ENCODE data around the gene NEDD9.

NEDD9 gene

GRCh38 chr6:11193434-11193833, 39.0 kb downstream of the NEDD9 start:
- no peak overlapping the region for H3K27ac ChIP-seq (ENCODE audit: low read length)
- H3K36me3 ChIP-seq (ENCODE audit: control insufficient read depth, low read depth, low read length), result peaks cover 2% of the 10 kb centered on the region
- no peak overlapping the region for H3K4me3 ChIP-seq (ENCODE audit: low read length)
- no peaks in the 10 kb centered on the region for H3K9me3 ChIP-seq (ENCODE audit: control insufficient read depth, low read depth, low read length)
- H3K27me3 ChIP-seq (ENCODE audit: control insufficient read depth, insufficient read depth, low read length), result no peaks in the 10 kb centered on the region
- H3K4me1 ChIP-seq (ENCODE audit: control insufficient read depth, low read depth, low read length), result peaks cover 39% of the 10 kb centered on the region
- no peak overlapping the region for H3K9ac ChIP-seq (ENCODE audit: low read length)

GRCh38 chr6:11192167-11192566, 40.3 kb downstream of the NEDD9 start:
- Histone ChIP-seq H3K27me3 (ENCODE audit: control insufficient read depth, insufficient read depth, low read length) (no peaks in the 10 kb centered on the region), H3K4me3 (ENCODE audit: low read length) (no peak overlapping the region), H3K4me1 (ENCODE audit: control insufficient read depth, low read depth, low read length) (peaks cover 29% of the 10 kb centered on the region), H3K9me3 (ENCODE audit: control insufficient read depth, low read depth, low read length) (no peaks in the 10 kb centered on the region), H3K9ac (ENCODE audit: low read length) (no peak overlapping the region), H3K27ac (ENCODE audit: low read length) (no peak overlapping the region), H3K36me3 (ENCODE audit: control insufficient read depth, low read depth, low read length) (peaks cover 2% of the 10 kb centered on the region)

GRCh38 chr6:11190625-11191245, 41.7 kb downstream of the NEDD9 start:
- H3K27me3 ChIP-seq (ENCODE audit: control insufficient read depth, insufficient read depth, low read length), result no peaks in the 10 kb centered on the region
- no peaks in the 10 kb centered on the region for H3K9me3 ChIP-seq (ENCODE audit: control insufficient read depth, low read depth, low read length)
- H3K4me1 ChIP-seq (ENCODE audit: control insufficient read depth, low read depth, low read length), result peaks cover 18% of the 10 kb centered on the region
- no peak overlapping the region for H3K9ac ChIP-seq (ENCODE audit: low read length)
- H3K36me3 ChIP-seq (ENCODE audit: control insufficient read depth, low read depth, low read length), result peaks cover 2% of the 10 kb centered on the region
- H3K4me3 ChIP-seq (ENCODE audit: low read length), result no peak overlapping the region
- H3K27ac ChIP-seq (ENCODE audit: low read length), result no peak overlapping the region

GRCh38 chr6:11189865-11190624, 42.4 kb downstream of the NEDD9 start:
- Histone ChIP-seq H3K9me3 (ENCODE audit: control insufficient read depth, low read depth, low read length) (no peaks in the 10 kb centered on the region), H3K9ac (ENCODE audit: low read length) (no peak overlapping the region), H3K4me1 (ENCODE audit: control insufficient read depth, low read depth, low read length) (peaks cover 13% of the 10 kb centered on the region), H3K27ac (ENCODE audit: low read length) (no peak overlapping the region), H3K4me3 (ENCODE audit: low read length) (no peak overlapping the region), H3K27me3 (ENCODE audit: control insufficient read depth, insufficient read depth, low read length) (no peaks in the 10 kb centered on the region), H3K36me3 (ENCODE audit: control insufficient read depth, low read depth, low read length) (peaks cover 6% of the 10 kb centered on the region)

GRCh38 chr6:11188161-11188915, 44.1 kb downstream of the NEDD9 start:
- H3K9ac ChIP-seq (ENCODE audit: low read length), result no peak overlapping the region
- H3K9me3 ChIP-seq (ENCODE audit: control insufficient read depth, low read depth, low read length), result no peaks in the 10 kb centered on the region
- H3K36me3 ChIP-seq (ENCODE audit: control insufficient read depth, low read depth, low read length), result peaks cover 6% of the 10 kb centered on the region
- no peak overlapping the region for H3K4me3 ChIP-seq (ENCODE audit: low read length)
- H3K27me3 ChIP-seq (ENCODE audit: control insufficient read depth, insufficient read depth, low read length), result no peaks in the 10 kb centered on the region
- no peak overlapping the region for H3K27ac ChIP-seq (ENCODE audit: low read length)
- no peaks in the 10 kb centered on the region for H3K4me1 ChIP-seq (ENCODE audit: control insufficient read depth, low read depth, low read length)

- H3K27me3 ChIP-seq (ENCODE audit: control insufficient read depth, insufficient read depth, low read length), result no peaks in the 10 kb centered on the region
- H3K27ac ChIP-seq (ENCODE audit: low read length), result no peak overlapping the region
- H3K9ac ChIP-seq (ENCODE audit: low read length), result no peak overlapping the region
- H3K4me3 ChIP-seq (ENCODE audit: low read length), result no peak overlapping the region
- H3K9me3 ChIP-seq (ENCODE audit: control insufficient read depth, low read depth, low read length), result no peaks in the 10 kb centered on the region
- no peaks in the 10 kb centered on the region for H3K4me1 ChIP-seq (ENCODE audit: control insufficient read depth, low read depth, low read length)
- peaks cover 6% of the 10 kb centered on the region for H3K36me3 ChIP-seq (ENCODE audit: control insufficient read depth, low read depth, low read length)
These were observed 45.2 kb downstream of the NEDD9 start for GRCh38 chr6:11187301-11187700.

- Histone ChIP-seq H3K27ac (ENCODE audit: low read length) (no peak overlapping the region), H3K9ac (ENCODE audit: low read length) (no peak overlapping the region), H3K27me3 (ENCODE audit: control insufficient read depth, insufficient read depth, low read length) (no peaks in the 10 kb centered on the region), H3K4me1 (ENCODE audit: control insufficient read depth, low read depth, low read length) (peaks cover 3% of the 10 kb centered on the region), H3K4me3 (ENCODE audit: low read length) (no peak overlapping the region), H3K36me3 (ENCODE audit: control insufficient read depth, low read depth, low read length) (peaks cover 6% of the 10 kb centered on the region), H3K9me3 (ENCODE audit: control insufficient read depth, low read depth, low read length) (no peaks in the 10 kb centered on the region)
These were observed 47.1 kb downstream of the NEDD9 start for GRCh38 chr6:11185204-11185842.

- H3K4me3 ChIP-seq (ENCODE audit: low read length), result no peak overlapping the region
- peaks cover 16% of the 10 kb centered on the region for H3K4me1 ChIP-seq (ENCODE audit: control insufficient read depth, low read depth, low read length)
- H3K9ac ChIP-seq (ENCODE audit: low read length), result no peak overlapping the region
- no peaks in the 10 kb centered on the region for H3K27me3 ChIP-seq (ENCODE audit: control insufficient read depth, insufficient read depth, low read length)
- H3K27ac ChIP-seq (ENCODE audit: low read length), result no peak overlapping the region
- peaks cover 6% of the 10 kb centered on the region for H3K36me3 ChIP-seq (ENCODE audit: control insufficient read depth, low read depth, low read length)
- no peaks in the 10 kb centered on the region for H3K9me3 ChIP-seq (ENCODE audit: control insufficient read depth, low read depth, low read length)
These were observed 48.6 kb downstream of the NEDD9 start for GRCh38 chr6:11183761-11184362.

GRCh38 chr6:11181478-11182136, 50.9 kb downstream of the NEDD9 start:
- Histone ChIP-seq H3K27ac (ENCODE audit: low read length) (no peak overlapping the region), H3K4me1 (ENCODE audit: control insufficient read depth, low read depth, low read length) (peaks cover 16% of the 10 kb centered on the region), H3K36me3 (ENCODE audit: control insufficient read depth, low read depth, low read length) (peaks cover 4% of the 10 kb centered on the region), H3K9ac (ENCODE audit: low read length) (no peak overlapping the region), H3K4me3 (ENCODE audit: low read length) (no peak overlapping the region), H3K27me3 (ENCODE audit: control insufficient read depth, insufficient read depth, low read length) (no peaks in the 10 kb centered on the region), H3K9me3 (ENCODE audit: control insufficient read depth, low read depth, low read length) (no peaks in the 10 kb centered on the region)

GRCh38 chr6:11179419-11180202, 52.9 kb downstream of the NEDD9 start:
- Histone ChIP-seq H3K4me3 (ENCODE audit: low read length) (no peak overlapping the region), H3K9me3 (ENCODE audit: control insufficient read depth, low read depth, low read length) (no peaks in the 10 kb centered on the region), H3K27me3 (ENCODE audit: control insufficient read depth, insufficient read depth, low read length) (no peaks in the 10 kb centered on the region), H3K4me1 (ENCODE audit: control insufficient read depth, low read depth, low read length) (peaks cover 16% of the 10 kb centered on the region), H3K27ac (ENCODE audit: low read length) (no peak overlapping the region), H3K9ac (ENCODE audit: low read length) (no peak overlapping the region), H3K36me3 (ENCODE audit: control insufficient read depth, low read depth, low read length) (no peaks in the 10 kb centered on the region)

Measured in iPS-18a (cell line).